Activated CD4-positive, alpha-beta T cell treated with anti-CD3 and anti-CD28 coated beads, Interleukin-10, Interleukin-2, amounts not matched to agents 100 ng/mL and 50 ng/mL, durations not matched to agents 16 hours and 8 hours (primary cell): ENCODE data around the gene PPFIA2.
A peak's percentile ranks its signal among the peaks of the same experiment; 100 is the strongest.

Experiments used
- DNase-seq: peaks from one replicate; pipeline ENCODE4 v3.0.0-alpha.2; 2020

PPFIA2 gene

GRCh38 chr12:81759190-81760051, at the start of gene PPFIA2:
Gene PPFIA2 (minus strand): TSS chr12:81759350.
- DNase-seq = peak; percentile 42

GRCh38 chr12:81800298-81801148, 41.4 kb upstream of the PPFIA2 start:
- DNase-seq = peak; percentile 19

GRCh38 chr12:81798294-81798693, 39.1 kb upstream of the PPFIA2 start:
- no peak for DNase-seq

GRCh38 chr12:81797100-81797499, 38.0 kb upstream of the PPFIA2 start:
- peak; percentile 16 for DNase-seq

GRCh38 chr12:81792666-81793065, 33.5 kb upstream of the PPFIA2 start:
- DNase-seq = no peak

GRCh38 chr12:81779216-81779615, 20.1 kb upstream of the PPFIA2 start:
- no peak for DNase-seq

GRCh38 chr12:81778719-81779118, 19.6 kb upstream of the PPFIA2 start:
- DNase-seq = no peak

- peak; percentile 11 for DNase-seq
Measured at GRCh38 chr12:81758421-81759189, 545 bp downstream of the PPFIA2 start.

GRCh38 chr12:81757731-81758365, 1.3 kb downstream of the PPFIA2 start:
- DNase-seq = no peak

- no peak for DNase-seq
Measured at GRCh38 chr12:81729781-81730180, 29.4 kb downstream of the PPFIA2 start.

GRCh38 chr12:81727391-81727790, 31.8 kb downstream of the PPFIA2 start:
- DNase-seq = no peak

- no peak for DNase-seq
Measured at GRCh38 chr12:81726634-81727033, 32.5 kb downstream of the PPFIA2 start.

- no peak for DNase-seq
Measured at GRCh38 chr12:81723361-81723760, 35.8 kb downstream of the PPFIA2 start.

GRCh38 chr12:81722004-81722403, 37.1 kb downstream of the PPFIA2 start:
- DNase-seq = no peak

GRCh38 chr12:81718616-81719015, 40.5 kb downstream of the PPFIA2 start:
- DNase-seq = no peak

GRCh38 chr12:81712536-81712935, 46.6 kb downstream of the PPFIA2 start:
- DNase-seq = no peak

- no peak for DNase-seq
Measured at GRCh38 chr12:81705586-81705985, 53.6 kb downstream of the PPFIA2 start.

- DNase-seq = no peak
Measured at GRCh38 chr12:81699551-81699950, 59.6 kb downstream of the PPFIA2 start.

- DNase-seq = no peak
Measured at GRCh38 chr12:81692008-81692407, 67.1 kb downstream of the PPFIA2 start.

GRCh38 chr12:81683881-81684280, 75.3 kb downstream of the PPFIA2 start:
- DNase-seq = no peak

GRCh38 chr12:81679614-81680013, 79.5 kb downstream of the PPFIA2 start:
- DNase-seq = no peak

GRCh38 chr12:81670759-81671158, 88.4 kb downstream of the PPFIA2 start:
- DNase-seq = no peak

GRCh38 chr12:81668475-81668874, 90.7 kb downstream of the PPFIA2 start:
- peak; percentile 78 for DNase-seq
